DOHH2 (cell line): ENCODE data around the gene PARP4.
"Not testable (repeated sequence)": the region's sequence is repeated elsewhere in the genome, so short reads cannot be mapped to it uniquely, and the experiment has no call there.

Experiments used
- CTCF ChIP-seq: fragments of 200-600 bp; sonication (generic); IDR thresholded peaks from one replicate; pipeline ENCODE4 v1.5.1; 2014; ENCODE audit warnings: antibody characterized with exemption, mild to moderate bottlenecking, low read depth, low read length; ENCODE audit not compliant: poor library complexity, severe bottlenecking
- EZH2phosphoT487 ChIP-seq: fragments of 200-600 bp; sonication (generic); IDR thresholded peaks from 2 replicates; pipeline ENCODE4 v1.6.1; 2017; ENCODE audit warnings: borderline replicate concordance, mild to moderate bottlenecking, antibody characterized with exemption, low read length, moderate library complexity, mixed read lengths

GRCh38 chr13:24371273-24371672 lies 141.3 kb downstream of the PARP4 start:
- TF ChIP-seq CTCF, EZH2phosphoT487: not testable (repeated sequence)
